Astrocyte of the cerebellum (primary cell): ENCODE results near the gene DNAJC30.
"Not testable (repeated sequence)": the region's sequence is repeated elsewhere in the genome, so short reads cannot be mapped to it uniquely, and the experiment has no call there.

ENCODE experiments used
- DNase-seq: peaks from one replicate; pipeline ENCODE4 v3.0.0-alpha.2; 2011; ENCODE audit warnings: low read depth
- H3K4me3 ChIP-seq: 2 replicates; pipeline ENCODE4 v1.5.1; 2011; ENCODE audit warnings: mild to moderate bottlenecking, low read depth, low read length, moderate library complexity
- CTCF ChIP-seq: IDR thresholded peaks from 2 replicates; pipeline ENCODE4 v1.5.1; 2012; ENCODE audit warnings: low read length, low read depth, moderate library complexity, mild to moderate bottlenecking; ENCODE audit errors: missing control alignments
- in situ Hi-C: cut with HindIII; loops from 2 replicates; pipeline ENCODE4 v1.10.0; 2017; ENCODE audit warnings: low sequenced_read_pairs

Gene DNAJC30

GRCh38 chr7:73718438-73718881 lies 35.2 kb upstream of the DNAJC30 start:
- no peak for TF ChIP-seq CTCF
- in situ Hi-C loops = no loop called here
- peak overlapping the region; percentile 89 for H3K4me3 ChIP-seq
- no peak for DNase-seq

- peak overlapping the region; percentile 89 for H3K4me3 ChIP-seq
- TF ChIP-seq CTCF = no peak
- peak; percentile 69 for DNase-seq
- in situ Hi-C loops = no loop called here
Observed at GRCh38 chr7:73717991-73718405, 34.7 kb upstream of the DNAJC30 start.

- in situ Hi-C loops = no loop called here
- no peak for DNase-seq
- H3K4me3 ChIP-seq = peak overlapping the region; percentile 89
- no peak for TF ChIP-seq CTCF
Observed at GRCh38 chr7:73717025-73717807, 34.0 kb upstream of the DNAJC30 start.

GRCh38 chr7:73716318-73716890 lies 33.2 kb upstream of the DNAJC30 start:
- H3K4me3 ChIP-seq = peak overlapping the region; percentile 11
- DNase-seq = no peak
- TF ChIP-seq CTCF = no peak
- in situ Hi-C loops = no loop called here

GRCh38 chr7:73715648-73716317 lies 32.5 kb upstream of the DNAJC30 start:
- no peak overlapping the region for H3K4me3 ChIP-seq
- no peak for TF ChIP-seq CTCF
- peak; percentile 48 for DNase-seq
- in situ Hi-C loops = no loop called here

GRCh38 chr7:73713319-73713718 lies 30.1 kb upstream of the DNAJC30 start:
- not testable (repeated sequence) for H3K4me3 ChIP-seq, DNase-seq
- in situ Hi-C loops = loop anchor here (5.0 kb wide), 1 partner anchor 41 kb away; no protein-coding TSS in a partner anchor
